Measurements from ENCODE around the gene TBL3. TPM values are rescaled to one million over a fixed set of nuclear protein-coding genes. Genes with fewer than 3 reads are reported as not detected.

TBL3 gene
- total RNA-seq, 1 donor from 2014 or later = 44.5 TPM

- Histone ChIP-seq H3K36me3 (ENCODE audit: control insufficient read depth, insufficient read depth, low read length) (peaks cover 63% of the 10 kb centered on the region), H3K27me3 (ENCODE audit: control insufficient read depth, insufficient read depth, low read length) (no peaks in the 10 kb centered on the region), H3K4me3 (ENCODE audit: low read depth, low read length) (no peak overlapping the region)
- no peak for DNase-seq (ENCODE audit: low read depth)
- TF ChIP-seq CTCF (IDR thresholded peaks at IDR 0.05; ENCODE audit: insufficient read depth, low read length, severe bottlenecking) = no peak
- no peak for FAIRE-seq
These were observed 29.2 kb downstream of the TBL3 start for GRCh38 chr16:2001035-2001434.

GRCh38 chr16:2001456-2002355, 29.9 kb downstream of the TBL3 start:
- no peak overlapping the region for H3K4me3 ChIP-seq (ENCODE audit: low read depth, low read length)
- peaks cover 64% of the 10 kb centered on the region for H3K36me3 ChIP-seq (ENCODE audit: control insufficient read depth, insufficient read depth, low read length)
- DNase-seq (ENCODE audit: low read depth) (no peak), FAIRE-seq (no peak)
- no peak for TF ChIP-seq CTCF (IDR thresholded peaks at IDR 0.05; ENCODE audit: insufficient read depth, low read length, severe bottlenecking)
- H3K27me3 ChIP-seq (ENCODE audit: control insufficient read depth, insufficient read depth, low read length) = no peaks in the 10 kb centered on the region

- FAIRE-seq (no peak), DNase-seq (ENCODE audit: low read depth) (no peak)
- TF ChIP-seq CTCF (IDR thresholded peaks at IDR 0.05; ENCODE audit: insufficient read depth, low read length, severe bottlenecking) = no peak
- Histone ChIP-seq H3K27me3 (ENCODE audit: control insufficient read depth, insufficient read depth, low read length) (no peaks in the 10 kb centered on the region), H3K36me3 (ENCODE audit: control insufficient read depth, insufficient read depth, low read length) (peaks cover 64% of the 10 kb centered on the region), H3K4me3 (ENCODE audit: low read depth, low read length) (no peak overlapping the region)
These were observed 30.8 kb downstream of the TBL3 start for GRCh38 chr16:2002406-2003230.

- Histone ChIP-seq H3K27me3 (ENCODE audit: control insufficient read depth, insufficient read depth, low read length) (no peaks in the 10 kb centered on the region), H3K36me3 (ENCODE audit: control insufficient read depth, insufficient read depth, low read length) (peaks cover 59% of the 10 kb centered on the region), H3K4me3 (ENCODE audit: low read depth, low read length) (no peak overlapping the region)
- no peak for DNase-seq (ENCODE audit: low read depth)
- FAIRE-seq = peak; percentile 7
- TF ChIP-seq CTCF (IDR thresholded peaks at IDR 0.05; ENCODE audit: insufficient read depth, low read length, severe bottlenecking) = no peak
These were observed 31.5 kb downstream of the TBL3 start for GRCh38 chr16:2003231-2003826.

- FAIRE-seq (no peak), DNase-seq (ENCODE audit: low read depth) (peak; percentile 69)
- Histone ChIP-seq H3K27me3 (ENCODE audit: control insufficient read depth, insufficient read depth, low read length) (no peaks in the 10 kb centered on the region), H3K36me3 (ENCODE audit: control insufficient read depth, insufficient read depth, low read length) (peaks cover 56% of the 10 kb centered on the region), H3K4me3 (ENCODE audit: low read depth, low read length) (no peak overlapping the region)
- peak; percentile 98 for TF ChIP-seq CTCF (IDR thresholded peaks at IDR 0.05; ENCODE audit: insufficient read depth, low read length, severe bottlenecking)
These were observed 32.2 kb downstream of the TBL3 start for GRCh38 chr16:2003827-2004641.
